Stimulated activated CD4-positive, alpha-beta T cell treated with anti-CD3 and anti-CD28 coated beads, Interleukin-1b, Interleukin-23, amount 100 ng/mL, for 24 hours (primary cell): ENCODE data around the gene CPO.

Experiments
- DNase-seq, 4 experiments: peaks; one replicate each; pipeline ENCODE4 v3.0.0-alpha.2; 2020; ENCODE audit warnings: low read depth in 4 of 4, low spot score in 1 of 4

The CPO gene

GRCh38 chr2:207012461-207012860, 73.1 kb downstream of the CPO start:
- no peak for DNase-seq

GRCh38 chr2:207014424-207014823, 75.1 kb downstream of the CPO start:
- no peak for DNase-seq

GRCh38 chr2:207015901-207016300, 76.6 kb downstream of the CPO start:
- DNase-seq: no peak
